A673 (cell line): ENCODE results near the gene RAD23A.

ENCODE experiments used
- EZH2 ChIP-seq: fragments of 200-600 bp; sonication (generic); IDR thresholded peaks from 2 replicates; pipeline ENCODE4 v1.6.1; 2017; ENCODE audit warnings: borderline replicate concordance, low read depth, mild to moderate bottlenecking, mixed read lengths, antibody characterized with exemption, low read length; ENCODE audit not compliant: poor library complexity, severe bottlenecking
- TF ChIP-seq, protein P1 (sequence below): fragments of 300-800, 200-600 bp; sonication (generic); conservative IDR thresholded peaks from 2 replicates; pipeline ENCODE4 v1.5.1; 2017; ENCODE audit warnings: low read depth, mild to moderate bottlenecking, antibody characterized with exemption, low read length, moderate library complexity, mixed read lengths

DNA sequence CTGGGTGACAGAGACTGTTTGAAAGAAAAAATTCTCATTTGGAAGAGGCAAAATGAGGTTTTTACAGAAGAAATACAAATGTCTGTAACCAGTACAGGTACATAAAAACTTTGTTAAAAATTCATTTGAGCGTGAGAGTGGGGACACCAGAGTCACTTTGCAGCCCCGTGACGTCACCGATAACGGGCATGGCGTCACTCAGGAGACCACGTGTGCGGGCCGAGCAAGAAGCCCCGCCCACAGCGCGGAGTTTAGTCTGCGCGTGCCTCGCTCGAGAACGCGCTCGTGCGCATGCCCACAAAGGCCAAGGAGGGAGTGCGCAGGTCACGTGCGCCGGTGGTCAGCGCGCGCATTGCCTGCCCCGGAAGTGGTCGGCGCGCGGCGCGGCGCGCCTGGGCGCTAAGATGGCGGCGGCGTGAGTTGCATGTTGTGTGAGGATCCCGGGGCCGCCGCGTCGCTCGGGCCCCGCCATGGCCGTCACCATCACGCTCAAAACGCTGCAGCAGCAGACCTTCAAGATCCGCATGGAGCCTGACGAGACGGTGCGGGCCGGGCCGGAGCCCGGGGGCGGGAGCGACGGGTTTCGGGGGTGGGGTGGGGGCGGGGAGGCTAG, at the start of gene RAD23A:
- TF ChIP-seq, protein P1, sequence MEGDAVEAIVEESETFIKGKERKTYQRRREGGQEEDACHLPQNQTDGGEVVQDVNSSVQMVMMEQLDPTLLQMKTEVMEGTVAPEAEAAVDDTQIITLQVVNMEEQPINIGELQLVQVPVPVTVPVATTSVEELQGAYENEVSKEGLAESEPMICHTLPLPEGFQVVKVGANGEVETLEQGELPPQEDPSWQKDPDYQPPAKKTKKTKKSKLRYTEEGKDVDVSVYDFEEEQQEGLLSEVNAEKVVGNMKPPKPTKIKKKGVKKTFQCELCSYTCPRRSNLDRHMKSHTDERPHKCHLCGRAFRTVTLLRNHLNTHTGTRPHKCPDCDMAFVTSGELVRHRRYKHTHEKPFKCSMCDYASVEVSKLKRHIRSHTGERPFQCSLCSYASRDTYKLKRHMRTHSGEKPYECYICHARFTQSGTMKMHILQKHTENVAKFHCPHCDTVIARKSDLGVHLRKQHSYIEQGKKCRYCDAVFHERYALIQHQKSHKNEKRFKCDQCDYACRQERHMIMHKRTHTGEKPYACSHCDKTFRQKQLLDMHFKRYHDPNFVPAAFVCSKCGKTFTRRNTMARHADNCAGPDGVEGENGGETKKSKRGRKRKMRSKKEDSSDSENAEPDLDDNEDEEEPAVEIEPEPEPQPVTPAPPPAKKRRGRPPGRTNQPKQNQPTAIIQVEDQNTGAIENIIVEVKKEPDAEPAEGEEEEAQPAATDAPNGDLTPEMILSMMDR = no peak
- TF ChIP-seq EZH2 = no peak
